Pulmonary artery endothelial cell (primary cell): ENCODE data around the gene NRARP. TPM values are rescaled to one million over a fixed set of nuclear protein-coding genes. Genes with fewer than 3 reads are reported as not detected.

Source experiments
- DNase-seq: peaks from one replicate; pipeline ENCODE4 v3.0.0-alpha.2; 2011; ENCODE audit warnings: low read depth, low spot score
- total RNA-seq: library from RNA; depleted of rRNA; stranded (reverse); fragments of >200 nt; gene quantifications from 2 replicates; pipeline ENCODE4 v1.2.3, GENCODE V29; 2014

Gene NRARP
- total RNA-seq, 1 donor from 2014 or later, result 14.0 TPM

DNA sequence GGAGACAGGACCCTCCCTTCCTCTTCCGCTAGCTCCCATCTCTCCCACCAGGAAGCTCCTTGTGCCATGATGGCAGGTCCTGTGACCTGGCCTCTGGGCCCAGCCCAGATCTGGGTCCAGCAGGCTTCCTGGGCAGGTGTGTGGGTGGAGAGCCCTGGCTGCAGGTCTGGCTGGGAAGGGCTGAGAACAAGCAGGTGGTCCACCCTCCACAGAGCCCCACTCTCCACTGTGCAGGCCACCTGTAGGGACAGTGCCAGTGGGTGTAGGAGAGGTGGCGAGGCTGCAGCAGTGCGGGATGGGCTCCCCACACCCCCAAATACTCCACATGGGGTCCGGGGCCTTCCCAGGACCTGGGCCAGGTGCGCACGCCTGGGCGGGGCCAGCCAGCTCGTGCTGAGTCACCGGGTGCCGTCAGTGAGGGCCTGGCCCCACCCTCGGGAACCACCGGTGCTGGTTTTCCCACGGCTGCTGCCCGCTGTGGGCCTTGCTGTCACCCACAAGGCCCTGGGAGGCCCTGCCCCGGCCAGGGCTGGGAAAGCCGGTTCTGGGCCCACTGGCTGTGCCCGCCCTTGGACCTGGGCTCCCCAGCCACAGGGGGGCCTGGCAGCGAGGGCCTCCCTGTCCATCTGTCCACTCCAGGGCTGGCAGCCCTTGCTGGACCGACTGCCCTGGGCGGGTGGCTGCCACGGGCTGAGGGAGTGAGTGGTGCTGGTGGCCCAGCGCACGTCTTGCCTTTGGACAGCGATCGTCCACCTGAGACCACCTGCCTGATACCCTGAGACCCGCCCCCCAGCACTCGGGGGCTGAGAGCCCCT, 9.3 kb upstream of the NRARP start:
- DNase-seq, result no peak

DNA sequence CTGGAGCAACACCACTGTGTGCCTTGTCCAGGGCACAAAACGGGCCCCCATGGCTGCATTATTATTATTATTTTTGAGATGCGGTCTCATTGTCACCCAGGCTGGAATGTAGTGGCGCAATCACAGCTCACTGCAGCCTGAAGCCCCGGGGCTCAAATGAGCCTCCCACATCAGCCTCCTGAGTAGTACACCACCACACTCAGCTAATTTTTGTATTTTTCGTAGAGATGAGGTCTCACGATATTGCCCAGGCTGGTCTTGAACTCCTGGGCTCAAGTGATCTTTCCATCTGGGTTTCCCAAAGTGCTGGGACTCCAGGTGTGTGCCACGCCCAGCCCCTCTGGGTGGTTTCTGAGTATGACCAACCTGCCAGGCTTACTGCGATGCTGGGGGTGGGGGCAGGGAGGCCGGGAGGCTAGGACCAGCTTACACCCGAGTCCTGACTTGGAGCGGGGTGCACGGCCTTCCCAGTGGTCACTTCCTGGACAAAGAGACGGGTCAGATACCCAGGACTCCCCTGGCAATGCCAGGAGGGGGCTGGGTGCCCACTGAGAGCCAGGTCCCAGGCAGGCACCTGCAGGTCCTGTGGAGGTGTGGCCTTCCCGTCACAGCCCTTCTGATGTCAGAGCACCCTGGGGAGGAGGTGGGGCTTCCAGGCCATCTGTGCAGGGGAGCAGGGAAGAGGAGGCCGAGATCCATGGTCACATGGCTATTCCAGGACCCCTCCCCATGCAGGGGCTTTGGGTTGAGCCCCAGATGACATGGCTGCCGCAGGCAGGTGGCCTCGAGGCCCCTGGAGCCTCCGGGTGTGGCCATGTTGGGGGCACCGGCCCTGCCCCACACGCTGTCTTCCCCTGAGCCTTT, 8.3 kb upstream of the NRARP start:
- no peak for DNase-seq

DNA sequence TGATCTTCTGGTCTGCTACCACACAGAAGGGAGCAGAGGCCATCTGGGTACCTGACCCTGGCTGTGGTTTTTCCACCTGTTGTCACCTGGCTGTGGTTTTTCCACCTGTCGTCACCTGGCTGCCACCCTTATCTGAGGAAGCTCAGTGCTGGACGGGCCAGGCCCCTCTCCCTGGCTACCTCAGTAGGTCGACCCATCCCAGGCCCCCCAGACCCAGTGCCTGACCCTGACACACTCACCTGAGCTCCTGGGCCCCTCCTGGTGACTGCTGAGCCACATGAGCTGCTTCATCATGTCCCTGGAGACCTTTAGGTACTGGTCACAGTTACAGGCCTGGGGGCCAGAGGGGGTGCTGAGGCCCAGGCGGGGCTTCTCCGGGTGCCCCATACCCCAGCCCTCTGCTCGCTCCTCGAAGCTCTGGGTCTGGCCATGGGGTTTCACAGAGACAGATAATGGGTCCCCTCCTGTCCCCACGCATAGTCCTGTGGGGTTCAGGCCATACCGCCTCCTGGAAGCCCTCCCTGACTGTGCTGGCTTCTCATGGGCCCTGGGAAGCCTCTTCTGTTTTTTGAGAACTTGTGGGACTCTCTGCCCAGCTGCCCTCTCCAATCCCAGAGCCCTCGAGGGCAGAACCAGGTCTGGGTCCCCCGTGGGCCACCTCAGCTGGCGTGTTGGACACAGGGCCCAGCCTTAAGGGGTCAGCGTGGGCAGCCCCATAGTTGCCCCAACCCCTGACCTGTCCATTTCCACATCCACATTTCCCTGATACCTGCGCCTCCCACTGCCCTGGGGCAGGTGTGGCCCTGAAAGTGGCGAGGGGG, 7.5 kb upstream of the NRARP start:
- DNase-seq, result no peak

DNA sequence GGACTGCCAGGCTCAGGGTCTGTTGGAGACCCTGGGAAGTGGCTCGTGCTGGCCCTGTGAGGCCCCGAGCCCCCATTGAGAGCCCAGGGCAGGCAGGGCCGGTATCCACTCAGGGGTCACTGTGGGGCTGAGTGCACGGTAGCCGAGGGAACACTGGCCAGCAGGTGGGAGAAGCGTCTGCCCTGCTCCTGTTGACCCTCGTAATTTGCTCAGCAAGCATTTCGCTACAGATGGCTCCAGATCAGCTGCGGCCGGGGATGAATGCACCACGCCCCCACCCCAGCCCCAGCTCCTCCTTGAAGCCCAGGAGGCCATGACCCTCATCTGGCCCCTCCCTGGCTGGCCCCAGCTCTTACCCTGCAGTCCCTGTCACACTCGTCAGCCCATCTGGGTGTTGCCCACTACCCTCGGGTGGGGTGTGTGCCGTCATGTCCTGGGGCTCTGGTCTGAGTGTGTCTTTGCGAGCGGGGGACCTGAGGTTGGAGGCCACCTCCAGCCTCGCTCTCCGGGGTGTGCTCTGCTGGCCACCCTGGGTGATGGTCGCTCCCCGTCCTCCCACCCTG, 6.1 kb upstream of the NRARP start:
- no peak for DNase-seq

DNA sequence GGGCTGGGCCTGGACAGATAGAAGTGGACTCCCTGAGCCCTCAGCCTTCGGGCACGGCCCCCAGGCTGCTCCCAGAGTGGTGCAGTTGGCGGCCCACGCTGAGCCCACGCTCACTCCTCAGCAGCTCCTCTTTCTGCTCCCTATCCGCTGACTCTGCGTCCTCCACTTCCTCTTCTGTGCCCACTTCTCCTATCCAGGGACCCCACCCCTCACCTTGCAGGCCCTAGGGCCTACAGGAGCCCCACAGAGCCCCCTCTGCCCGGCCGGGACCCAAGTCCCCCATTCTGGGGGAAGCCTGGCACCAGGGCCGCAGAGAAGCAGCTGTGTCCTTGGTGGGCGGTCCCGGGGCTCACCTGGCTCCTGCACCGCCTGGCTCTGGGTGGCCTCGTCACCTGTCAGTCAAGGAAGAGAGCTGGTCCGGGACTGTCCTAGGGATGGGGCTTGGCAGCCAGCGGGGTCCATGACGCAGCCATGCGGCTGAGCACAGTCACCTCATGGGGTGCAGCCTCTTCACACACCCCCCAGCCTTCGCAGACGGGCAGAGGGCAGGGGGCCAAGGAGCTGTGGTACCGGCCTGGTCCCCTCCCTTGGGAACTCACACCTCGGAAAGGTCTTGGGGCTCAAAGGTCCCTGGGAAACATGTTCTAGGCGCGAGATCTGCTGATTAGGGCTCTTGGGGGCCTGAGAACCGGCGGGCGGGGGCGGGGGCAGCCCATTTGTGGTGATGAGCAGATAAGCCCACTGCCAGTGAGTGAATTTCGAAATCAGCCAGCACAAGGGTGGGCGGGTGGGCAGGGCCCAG, 5.4 kb upstream of the NRARP start:
- DNase-seq, result no peak

DNA sequence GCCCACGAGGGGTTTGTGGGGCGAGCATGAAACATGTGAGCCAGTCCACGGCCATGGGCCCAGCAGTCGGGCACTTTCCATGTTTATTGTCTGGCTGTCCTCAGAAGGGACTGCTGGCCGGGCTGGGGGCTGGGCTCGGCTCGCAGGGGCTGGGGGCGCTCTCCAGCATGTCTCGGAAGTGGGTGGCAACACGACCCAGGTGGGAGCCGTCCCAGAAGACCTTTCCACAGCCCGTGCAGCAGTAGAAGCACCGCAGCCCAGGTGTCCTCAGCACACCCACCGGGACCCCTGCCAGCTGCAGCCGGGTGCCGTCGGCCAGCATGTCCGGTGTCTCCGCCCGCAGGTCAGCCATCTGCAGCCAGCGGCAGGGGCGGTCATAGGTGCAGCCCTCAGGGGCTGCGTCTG, 4.8 kb upstream of the NRARP start:
- no peak for DNase-seq

DNA sequence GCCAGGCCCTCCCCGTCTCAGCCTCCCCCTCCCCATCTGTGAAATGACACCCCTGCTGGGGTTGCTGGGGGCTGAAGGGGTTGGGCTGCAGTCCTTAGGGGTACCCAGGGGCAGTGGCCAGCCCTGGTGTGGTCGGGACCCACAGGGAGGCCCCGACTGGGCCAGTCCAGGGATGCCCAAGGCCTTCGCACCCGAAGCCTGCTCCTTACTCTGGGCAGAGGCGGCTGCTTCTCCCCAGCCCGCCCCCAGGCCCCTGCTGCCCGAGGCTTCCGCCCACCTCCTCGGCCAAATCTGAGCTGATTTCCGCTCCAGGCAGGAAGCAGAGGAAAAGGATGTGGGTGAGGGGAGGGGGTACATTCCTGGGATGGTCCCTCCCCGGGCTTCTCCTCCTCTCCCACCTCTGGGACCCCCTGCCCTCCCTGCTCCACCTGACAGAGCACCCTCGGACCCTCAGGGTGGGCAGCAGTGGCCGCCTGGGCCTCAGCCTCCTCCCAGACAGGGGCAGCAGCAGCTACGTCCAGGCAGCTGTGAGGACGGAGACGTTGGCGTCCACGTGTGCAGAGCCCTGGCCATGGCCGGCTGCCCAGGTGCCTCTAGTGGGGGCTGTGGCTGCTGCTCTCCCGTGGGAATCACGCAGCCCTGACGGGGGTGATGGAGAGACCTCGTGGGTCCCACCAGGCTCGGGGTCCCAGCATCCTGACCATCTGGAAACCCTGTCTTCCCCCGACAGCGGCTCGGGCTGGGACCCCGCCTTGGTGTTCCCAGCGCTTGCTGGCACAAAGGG, 4.2 kb upstream of the NRARP start:
- no peak for DNase-seq

DNA sequence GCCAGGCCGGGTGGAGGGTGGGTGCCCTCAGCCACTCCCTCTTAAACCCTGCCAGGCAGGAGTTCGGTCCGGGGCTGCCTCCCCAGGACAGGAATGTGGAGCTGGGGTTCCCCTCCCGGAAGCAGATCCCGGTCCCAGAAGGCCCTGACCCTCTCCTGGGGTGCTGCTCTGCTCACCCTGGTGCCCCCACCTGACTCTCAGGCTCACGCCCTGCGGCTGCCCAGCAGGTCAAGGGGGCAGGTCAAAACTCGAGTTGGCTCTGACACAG, 3.7 kb upstream of the NRARP start:
- DNase-seq, result no peak

DNA sequence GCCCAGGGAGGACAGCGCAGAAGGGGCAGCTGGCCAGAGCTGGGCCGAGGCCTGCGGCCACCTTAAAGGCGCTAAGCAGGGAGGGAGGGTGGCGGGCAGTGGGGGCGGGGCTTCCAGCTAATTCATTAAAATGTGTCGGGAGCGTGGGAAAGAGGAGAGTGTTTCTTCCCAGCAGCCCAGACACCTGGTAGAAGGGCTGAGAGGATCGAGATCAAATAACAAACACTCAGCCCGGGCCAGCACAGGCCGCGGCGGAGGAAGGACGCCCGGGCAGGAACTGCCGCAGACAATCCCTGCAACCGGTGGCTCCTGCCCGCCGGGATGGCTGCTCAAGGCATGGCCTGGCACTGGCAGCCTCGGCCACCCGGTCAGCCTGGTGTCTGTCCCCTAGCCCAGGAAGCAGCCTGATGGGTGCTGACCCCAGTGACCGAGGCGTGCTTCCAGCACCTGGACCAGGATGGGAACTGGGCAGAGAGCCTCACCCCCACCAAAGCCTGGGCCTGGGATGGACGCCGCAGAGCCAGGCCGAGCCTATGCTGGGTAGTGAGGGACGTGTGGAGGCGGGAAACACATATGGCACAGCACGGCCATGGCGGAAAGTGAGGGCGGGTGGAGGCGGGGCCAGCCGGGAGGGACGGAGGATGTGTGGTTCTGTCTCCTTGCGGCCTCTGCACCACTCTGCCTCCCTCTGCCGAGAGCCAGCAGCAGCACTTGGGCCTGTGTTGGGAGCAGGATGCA, 3.2 kb upstream of the NRARP start:
- no peak for DNase-seq

DNA sequence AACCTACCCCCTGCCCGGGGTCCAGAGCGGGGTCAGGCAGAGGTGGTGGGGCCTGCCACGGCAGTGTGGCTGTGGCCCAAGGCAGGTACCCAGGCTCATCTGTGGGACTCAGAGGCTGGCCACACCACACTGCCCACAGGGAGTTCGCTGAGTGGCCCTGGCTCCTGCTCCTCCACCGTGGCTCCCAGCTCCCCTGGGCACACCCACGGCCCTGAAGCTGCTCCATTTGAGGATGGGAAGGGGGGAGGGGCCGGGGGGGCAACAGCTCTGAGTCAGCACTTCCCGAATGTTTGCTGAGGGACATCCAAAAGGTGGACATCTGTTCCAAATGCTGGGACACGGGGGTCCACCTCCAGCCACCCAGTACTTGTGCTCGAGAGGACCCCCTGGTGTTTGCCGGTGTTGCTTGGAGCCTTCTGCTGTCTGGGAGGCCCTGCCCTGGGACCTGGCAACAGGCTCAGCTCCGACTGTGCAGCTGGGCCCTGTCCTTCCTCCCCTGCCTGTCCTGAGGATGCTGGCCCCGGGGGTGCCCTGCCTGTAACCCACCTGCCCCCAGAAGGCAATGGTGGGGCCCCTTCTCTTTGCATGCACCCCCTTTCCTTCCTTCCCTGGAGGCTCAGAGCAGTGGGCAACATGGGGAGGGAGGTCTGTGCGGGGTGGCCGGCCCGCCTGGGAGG, 2.5 kb upstream of the NRARP start:
- no peak for DNase-seq

DNA sequence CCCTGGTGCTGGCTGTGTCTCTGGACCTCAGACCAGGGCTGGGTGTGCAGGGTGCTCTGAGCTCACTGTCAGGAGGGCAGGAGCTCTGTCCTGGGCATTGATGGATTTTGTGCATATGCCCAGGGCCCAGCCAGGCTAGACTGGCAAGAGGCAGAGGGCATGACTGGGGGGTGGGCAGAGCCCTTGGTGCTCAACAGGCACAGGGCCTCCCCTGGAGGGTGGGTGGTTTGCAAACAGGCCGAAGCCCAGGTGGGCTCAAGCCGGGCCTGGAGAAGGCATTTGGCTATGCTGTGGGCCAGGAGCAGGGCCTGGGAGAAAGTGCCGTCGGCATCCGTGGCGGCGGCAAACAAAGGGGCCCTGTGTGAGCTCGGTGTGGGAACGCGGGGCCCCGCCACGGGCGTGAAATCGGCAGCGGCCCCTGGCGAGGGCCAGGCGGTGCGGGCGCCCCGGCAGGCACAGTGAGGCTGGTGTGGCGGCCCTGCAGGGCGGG, 1.9 kb upstream of the NRARP start:
- DNase-seq, result no peak

DNA sequence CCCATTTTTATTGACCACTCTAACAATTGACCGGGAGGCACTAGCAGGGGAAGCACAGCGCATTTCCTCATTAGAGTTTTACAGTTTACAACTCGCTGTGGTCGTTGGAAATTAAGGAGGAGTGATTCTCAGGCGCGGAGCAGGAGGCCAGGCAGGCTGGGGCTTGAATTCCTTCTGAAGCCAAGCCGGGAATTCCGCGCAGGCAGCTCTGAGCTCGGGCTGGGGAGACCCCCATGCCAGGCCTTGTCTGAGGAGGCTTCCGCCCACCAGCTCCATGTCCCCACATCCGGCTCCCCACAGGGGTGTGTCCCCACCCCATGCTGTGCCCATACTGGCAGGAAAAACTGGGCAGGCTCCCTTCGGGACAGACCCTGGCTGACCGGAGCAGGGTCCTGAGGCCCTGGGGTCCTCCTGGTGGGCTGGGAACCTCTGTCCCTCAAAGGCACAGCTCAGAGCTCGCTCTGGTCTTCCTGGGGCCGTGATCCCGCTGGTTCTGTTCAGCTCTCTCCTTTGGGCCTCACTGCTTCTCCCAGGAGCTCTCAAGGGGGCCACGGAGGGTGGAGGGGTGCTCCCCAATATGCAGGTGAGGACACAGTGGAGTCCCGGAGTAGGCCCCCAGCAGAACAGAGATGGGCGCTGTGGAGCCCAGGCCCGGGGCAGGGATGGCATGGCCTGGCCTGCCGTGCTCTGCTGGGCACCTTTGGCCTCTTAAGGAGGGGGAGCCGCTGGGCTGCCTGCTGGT, 1.3 kb upstream of the NRARP start:
- no peak for DNase-seq

DNA sequence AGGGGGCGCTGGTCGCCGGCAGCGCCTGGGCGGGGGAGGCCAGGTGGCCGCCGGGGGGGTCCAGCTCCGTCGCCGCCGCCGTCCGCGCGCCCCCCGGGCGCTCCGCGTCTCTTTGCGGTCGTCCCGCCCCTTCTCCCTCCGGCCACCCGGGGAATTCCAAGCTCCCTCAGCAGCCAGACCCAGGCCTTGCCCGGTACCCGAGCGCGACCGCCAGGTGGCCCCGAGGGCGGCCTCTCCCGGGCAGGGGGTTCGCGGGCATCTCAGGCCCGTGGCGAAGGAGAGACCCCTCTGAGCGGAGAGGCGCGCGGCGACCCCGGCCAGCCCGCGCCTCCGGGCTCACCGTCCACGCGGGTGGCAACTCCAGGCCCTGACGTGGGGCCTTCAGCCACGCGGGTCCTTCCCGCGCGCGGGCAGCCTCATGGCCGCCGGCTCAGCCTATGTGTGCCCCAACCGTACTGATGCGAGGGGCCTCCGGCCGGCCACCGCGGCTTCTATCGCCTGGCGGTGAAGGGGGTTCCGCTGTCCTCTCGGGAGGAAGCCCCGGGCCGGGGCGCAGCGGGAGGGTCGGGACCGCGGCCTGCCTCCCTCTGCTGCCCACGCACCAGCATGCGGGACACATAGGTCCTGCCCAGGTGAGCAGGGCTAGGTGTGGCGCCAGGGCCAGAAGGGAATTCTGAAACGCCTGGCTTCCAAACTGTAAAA, 529 bp upstream of the NRARP start:
- no peak for DNase-seq

DNA sequence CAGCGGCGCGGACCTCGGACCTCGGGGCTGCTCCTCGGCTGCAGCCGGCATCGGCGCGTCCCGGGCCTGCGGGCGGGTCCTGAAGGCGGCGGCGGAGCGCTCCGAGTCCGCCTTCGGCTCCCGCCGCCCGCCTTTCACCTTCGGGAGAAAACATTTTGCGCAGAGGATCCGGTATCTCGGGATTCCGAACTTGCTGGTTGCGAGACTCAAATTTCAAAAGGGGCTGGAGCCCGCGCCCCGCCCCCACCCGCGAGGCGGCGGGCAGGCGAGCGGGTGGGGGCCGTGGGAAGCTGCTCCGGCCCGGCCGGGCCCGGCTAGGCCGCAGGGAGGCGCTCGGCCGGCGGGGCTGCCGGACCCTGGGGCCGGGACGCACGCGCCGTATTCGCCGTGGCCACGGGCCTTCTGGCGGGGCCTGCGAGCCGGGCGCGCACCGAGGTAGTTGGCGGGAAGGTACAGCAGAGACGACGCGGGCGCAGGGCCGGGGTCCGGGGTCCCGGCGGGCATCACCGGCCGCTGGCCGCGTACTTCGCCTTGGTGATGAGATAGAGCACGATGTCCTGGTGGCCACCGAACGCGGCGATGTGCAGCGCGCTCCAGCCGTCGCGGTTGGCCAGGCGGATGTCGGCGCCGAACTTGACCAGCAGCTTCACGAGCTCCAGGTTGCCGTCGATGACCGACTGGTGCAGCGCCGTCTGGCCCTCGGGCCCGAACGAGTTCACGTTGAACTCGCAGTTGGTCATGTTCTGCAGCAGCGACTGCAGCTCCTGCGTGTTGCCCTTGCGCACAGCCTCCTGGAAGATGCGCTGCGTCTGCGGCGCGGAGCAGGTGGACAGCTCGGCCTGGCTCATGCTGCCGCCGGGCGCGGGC, 757 bp downstream of the NRARP start:
- no peak for DNase-seq

DNA sequence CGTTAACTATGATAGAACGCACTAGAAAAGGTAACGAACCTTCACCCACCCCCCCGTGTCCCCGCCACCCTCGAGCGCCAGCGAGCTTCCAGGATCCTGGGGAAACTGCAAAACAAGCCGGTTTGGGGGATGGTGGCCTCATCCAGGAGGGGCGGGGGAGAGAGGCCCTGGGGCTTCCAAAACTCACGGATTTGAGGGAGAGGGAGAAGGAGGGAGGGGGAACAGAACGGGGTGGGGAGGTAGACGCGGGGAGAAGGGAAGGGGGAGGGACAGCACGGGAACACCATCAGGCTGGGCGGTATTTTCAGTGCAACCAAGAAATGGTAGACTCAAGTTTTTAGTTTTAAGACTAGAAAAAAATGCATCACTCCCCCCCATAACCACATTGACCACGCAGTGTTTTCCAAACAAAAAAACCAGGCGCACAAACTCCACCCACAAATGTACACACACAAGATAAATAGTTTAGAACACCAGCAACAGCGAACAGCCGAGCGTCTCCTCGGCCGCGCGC, 1.4 kb downstream of the NRARP start:
- no peak for DNase-seq

DNA sequence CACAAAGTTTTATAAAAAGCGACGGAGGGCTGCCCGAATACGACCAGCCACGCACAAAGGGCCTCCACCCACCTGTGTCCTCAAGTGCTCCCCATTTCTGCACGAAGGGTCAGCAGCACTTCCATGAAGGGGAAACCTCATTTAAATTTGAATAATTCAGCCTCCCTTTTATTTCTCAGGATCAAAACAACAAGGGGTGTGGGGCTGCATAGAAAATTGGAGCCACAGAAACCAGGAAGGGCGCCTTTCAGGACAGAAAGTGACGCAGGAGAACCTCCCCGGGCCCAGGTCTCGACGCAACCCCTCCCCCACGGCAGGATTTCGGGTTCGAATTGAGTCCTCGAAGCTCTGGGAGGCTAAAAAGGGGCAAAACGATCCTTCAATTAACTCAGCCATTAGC, 2.1 kb downstream of the NRARP start:
- no peak for DNase-seq
